IPS DF 4.7 (cell line): ENCODE measurements around the gene CARMIL3.

ENCODE experiments used
- DNase-seq: peaks from one replicate; pipeline ENCODE4 v3.0.0-alpha.2; 2013; ENCODE audit warnings: low spot score; ENCODE audit errors: extremely low read depth

The CARMIL3 gene

DNA sequence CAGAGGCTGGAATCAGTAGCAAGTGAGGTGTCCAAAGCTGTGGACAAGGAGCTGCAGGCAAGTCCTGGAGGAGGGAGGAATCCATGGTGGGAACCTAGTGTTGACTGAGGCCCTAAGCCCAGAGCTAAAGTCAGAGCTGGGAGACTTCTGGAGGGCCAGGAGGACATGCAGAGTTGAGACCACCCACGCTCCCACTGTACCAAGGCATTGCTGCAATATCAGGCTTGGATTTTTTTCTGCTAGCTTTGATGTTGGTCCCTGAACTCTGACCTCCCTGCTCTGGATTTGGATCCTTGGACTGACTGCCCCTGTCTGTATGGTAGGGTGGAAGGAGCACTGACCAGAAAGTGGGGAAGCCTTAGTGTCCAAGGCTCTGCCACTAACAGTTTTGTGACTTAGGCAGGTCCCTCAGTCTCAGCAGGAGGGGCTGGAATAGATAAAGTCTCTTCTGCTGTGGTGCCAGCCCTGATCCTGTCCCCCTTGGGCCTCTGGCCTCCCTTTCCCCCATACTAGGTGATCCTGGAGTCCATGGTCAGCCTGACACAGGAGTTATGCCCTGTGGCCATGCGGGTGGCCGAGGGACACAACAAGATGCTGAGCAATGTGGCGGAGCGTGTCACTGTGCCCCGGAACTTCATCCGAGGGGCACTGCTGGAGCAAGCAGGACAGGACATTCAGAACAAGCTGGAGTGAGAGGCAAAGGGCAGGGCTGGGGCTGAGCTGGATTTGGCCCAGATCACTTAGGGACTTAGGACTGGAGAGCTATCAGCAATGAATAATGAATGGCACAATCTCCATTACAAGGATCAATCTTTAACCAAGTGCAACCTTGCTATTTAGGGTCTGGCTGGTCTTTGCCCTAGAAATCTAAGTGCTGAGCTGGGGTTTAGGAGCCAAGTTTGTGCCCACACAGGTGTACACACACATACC, 9.4 kb downstream of the CARMIL3 start:
- no peak for DNase-seq

DNA sequence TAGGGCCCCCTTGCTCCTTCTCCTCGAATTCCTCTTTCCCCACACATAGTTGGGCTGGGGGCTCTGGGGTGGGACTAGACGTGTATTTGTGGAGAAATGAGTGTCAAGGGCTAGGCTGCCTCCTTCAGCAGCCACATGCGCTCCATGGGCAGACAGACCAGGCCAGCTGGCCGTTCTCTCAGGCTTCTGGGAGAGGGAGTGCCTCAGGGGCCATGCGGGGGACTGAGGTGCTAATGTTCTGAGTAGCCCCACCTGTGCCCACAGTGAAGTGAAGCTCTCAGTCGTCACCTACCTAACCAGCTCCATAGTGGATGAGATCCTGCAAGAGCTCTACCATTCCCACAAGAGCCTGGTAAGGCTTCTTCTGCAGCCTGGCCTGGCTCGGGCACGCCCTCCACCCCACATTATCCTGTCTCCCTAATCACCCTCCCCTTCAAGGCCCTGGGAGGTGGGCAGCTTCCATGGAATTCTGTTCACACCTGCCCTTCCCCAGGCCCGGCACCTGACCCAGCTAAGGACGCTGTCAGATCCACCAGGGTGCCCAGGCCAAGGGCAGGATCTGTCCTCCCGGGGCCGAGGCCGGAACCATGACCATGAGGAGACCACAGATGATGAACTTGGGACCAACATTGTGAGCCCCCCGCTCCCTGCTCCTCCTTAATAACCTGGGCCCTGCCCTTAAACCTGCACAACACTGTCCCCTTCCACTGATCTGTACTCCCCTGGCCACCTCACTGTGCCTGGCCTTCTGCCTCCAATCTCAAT, 10.6 kb downstream of the CARMIL3 start:
- DNase-seq: no peak

DNA sequence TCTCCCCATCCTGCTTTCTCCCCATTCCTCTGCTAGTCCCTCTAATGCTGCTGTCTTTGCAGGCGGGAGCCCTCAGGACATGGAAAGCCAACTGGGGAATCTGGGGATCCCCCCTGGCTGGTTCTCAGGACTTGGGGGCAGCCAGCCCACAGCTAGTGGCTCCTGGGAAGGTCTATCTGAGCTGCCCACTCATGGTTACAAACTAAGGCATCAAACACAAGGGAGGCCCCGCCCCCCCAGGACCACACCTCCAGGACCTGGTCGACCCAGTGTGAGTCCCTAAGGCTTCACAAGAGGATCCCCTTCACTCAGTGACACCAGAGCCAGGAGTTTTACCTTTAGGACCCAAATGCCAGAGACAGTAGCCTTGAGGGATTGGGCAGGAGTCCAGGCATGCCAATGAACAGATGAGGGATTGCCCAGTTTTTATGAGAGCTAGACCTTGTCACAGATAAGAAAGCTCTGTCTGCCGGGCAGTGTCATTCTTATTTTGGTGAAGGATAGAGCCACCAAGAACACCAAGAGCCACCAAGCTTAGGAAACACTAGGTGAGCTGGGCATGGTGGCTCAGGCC, 11.5 kb downstream of the CARMIL3 start:
- DNase-seq: no peak

DNA sequence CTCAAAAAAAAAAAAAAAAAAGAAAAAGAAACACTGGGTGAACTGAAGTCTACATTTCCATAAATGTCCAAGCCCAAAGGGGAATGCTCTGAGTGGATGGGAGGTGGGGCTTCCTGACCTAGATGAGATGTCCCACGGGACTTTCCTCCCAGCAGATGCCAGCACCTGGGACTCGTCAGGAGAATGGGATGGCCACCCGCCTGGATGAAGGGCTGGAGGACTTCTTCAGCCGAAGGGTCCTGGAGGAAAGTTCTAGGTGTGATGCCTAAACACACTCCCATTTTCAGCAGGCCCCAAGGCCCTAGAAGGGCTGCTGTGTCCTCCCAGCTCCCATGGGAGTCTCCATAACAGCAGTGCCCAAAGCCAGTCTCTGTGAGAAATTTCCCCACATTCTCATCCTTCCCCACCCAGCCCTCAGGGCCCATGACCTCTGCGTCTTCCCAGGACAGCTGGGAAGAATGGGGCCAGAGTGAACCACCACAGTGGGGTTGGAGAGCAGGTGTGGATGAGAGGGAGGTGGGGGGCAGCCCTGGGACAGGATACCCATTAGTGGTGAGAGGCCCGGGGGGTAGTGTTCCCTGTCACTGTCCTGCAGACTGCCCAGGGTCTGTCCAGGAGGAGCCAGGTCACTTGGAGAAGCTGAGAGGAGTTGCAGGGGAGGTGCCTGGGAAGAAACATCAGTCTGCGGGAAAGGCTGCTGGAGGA, 12.4 kb downstream of the CARMIL3 start:
- DNase-seq: no peak

DNA sequence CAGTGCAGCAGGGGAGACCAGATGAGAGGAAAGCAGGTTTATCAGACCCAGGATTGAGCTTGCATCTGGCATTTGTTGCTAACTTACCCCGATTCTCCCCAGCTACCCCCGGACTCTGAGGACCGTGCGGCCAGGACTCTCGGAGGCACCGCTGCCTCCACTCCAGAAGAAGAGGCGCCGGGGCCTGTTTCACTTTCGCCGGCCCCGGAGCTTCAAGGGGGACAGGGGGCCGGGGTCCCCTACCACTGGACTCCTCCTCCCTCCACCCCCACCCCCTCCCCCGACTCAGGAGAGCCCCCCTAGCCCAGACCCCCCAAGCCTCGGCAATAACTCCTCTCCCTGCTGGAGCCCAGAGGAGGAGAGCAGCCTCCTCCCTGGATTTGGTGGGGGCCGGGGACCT, 13.0 kb downstream of the CARMIL3 start:
- DNase-seq: no peak

DNA sequence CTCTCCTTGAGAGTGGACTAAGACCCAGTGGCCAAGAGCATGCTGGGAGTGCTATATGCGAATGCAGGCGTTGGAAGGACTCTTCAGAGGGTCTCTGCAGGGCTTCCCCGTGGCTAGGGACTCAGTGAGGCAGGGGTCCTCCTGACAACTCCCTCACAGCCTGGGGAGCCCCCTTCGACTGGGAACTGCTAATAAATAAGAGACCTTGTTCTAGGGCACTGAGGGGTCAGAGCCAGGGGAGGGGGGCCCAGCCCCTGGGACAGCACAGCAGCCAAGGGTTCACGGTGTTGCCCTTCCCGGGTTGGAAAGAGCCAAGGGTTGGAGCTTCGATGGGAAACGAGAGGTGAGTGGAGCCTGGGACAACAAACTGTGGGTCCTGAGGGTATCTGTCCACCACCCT, 13.6 kb downstream of the CARMIL3 start:
- no peak for DNase-seq

DNA sequence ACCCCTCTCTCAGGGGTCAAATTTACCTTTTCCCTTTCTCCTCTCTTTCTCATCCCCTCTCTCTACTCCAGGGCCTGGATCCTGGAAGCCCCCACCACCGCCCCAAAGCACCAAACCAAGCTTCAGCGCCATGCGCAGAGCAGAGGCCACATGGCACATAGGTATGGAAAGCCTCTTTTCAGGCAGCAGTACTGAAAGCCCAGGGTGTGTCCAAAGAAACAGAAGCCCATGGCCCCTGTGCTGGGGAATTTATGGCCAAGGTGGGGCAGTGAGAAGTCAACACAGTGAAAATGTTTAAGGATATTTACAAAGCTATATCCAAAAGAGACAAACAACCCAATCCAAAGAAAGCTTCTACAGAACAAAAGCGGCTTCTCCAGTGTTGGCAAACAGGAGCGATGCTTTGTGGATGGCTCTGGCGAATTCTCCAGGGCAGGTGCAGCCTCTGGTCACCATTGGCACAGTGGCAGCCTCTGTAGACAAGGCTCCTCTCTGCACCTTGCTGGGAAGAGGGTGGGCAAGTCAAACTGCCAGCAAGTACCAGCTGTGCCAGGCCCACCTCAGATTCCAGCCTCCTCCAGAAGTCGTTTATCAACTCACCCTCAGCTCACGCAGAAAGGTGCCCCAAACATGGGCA, 14.8 kb downstream of the CARMIL3 start:
- no peak for DNase-seq

DNA sequence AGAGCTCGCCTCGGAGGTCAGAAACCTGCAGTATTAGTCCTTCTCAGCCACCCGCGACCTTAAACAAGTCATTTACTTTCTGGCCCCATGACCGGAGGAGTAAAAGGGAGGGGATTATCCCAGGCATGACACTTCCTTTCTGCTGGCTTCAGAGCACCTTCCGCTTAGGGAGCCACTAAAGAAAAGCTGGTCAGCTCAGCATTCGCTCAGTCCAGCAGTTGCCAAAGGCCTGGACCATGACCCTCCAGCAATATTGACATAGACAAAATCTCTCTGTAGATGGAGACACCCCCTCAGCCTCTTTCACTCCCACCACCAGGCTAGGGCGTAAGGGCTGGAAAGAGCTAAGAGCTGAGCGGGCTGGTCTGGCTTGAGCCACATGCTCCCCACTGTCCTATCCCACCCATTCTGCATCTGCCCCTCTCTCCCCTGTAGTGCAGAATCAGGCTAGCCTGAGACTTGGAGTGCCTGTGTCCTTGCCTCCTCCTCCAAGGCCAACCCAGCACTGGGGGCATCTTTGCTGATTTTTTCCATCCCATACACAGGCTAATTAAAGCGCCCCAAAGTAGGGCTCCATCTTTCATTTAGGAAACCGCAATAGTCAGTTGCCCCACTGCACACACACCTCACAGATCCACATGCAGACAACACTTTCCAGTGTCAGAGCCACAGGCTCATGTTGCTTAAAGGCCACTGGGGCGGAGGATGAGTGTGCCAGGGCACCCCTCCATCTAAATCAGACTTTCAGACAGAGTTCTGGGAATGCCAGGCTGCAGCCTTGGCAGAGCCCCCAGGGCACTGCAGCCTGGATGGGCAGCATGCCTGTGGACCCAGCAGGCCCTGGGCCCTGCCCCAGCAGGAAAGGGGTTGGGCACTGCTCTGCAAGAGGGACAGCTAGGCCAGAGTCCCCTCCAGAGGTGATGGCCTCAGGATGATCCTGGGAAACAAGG, 15.6 kb downstream of the CARMIL3 start:
- DNase-seq: no peak

DNA sequence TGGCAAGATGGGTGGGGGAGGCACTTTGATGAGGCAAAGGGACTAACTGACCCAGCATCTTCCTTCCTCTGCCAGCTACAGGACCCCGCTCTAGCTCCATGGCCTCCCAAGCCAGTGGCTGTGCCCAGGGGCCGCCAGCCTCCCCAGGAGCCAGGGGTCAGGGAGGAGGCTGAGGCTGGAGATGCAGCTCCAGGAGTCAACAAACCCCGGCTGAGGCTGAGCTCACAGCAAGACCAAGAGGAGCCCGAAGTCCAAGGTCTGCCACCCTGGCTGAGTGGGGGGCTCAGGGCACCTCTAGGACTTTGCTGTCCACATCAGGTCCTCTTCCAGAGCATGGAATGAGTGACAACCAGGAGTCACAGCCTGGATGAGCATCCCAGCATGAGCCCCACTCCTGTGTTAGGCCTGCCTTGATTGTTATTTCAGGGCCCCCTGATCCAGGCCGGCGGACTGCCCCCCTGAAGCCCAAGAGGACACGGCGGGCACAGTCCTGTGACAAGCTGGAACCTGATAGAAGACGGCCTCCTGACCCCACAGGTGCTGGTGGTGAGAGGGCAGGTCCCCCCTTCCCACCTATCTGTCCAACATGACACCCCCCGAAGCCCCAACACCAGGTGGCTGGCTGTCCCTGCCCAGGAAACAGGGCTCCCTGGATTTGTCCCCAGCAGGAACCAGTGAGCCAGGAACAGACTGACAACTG, 17.1 kb downstream of the CARMIL3 start:
- DNase-seq: no peak

DNA sequence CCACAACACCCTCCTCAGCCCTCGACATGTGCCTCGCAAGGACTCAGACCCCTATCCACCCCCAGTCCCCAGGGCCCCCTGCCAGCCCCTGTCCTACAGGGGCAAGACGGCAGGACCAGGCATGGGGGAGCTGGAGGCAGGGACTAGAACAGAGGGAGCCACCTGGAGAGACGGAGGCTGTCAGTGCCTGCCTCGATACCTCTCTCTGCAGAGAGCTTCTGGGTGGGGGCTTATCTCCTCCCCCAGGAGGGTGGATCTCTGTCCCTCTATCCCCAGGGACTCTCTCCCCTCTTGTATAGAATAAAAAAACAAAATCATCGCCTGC, 17.6 kb downstream of the CARMIL3 start:
- DNase-seq: no peak

DNA sequence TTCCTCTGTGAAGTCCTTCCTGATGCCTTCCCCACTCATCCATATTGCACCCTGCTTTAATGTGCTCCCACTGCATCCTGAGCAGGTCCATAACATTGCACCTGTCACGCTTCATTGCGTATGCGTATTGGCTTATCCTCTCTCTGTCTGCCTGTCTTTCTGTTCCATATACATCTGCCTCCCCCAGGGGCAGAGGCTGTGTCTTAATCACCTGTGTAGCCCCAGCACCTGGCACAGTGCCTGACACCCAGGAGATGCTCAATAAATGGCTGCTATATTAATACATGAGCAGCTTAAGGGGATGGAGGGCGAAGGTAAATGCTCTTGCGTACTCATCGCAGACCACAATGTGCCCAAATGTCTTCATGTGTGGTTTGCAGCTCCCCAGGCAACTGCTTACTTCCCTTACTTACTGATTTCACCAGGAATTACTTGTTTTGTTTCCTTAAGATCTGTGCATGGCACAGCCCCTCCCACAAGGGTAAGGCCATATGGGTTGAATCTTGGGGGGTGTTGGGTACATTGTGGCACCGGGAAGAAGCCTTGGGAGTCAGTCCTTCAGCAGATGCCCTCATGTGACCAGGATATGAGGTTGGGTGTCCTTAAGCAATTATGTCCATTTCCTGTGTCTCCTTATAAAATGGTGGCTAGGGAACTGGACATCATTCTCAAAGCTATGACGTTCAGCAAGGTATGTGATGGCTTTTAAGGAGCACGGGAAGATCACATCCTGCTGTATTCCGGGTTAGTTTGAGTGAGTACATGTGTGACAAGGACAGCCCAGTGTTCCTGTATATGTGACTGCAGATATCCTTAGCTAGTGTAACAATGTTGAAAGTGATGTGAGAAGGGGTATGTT, 18.7 kb downstream of the CARMIL3 start:
- DNase-seq: no peak

DNA sequence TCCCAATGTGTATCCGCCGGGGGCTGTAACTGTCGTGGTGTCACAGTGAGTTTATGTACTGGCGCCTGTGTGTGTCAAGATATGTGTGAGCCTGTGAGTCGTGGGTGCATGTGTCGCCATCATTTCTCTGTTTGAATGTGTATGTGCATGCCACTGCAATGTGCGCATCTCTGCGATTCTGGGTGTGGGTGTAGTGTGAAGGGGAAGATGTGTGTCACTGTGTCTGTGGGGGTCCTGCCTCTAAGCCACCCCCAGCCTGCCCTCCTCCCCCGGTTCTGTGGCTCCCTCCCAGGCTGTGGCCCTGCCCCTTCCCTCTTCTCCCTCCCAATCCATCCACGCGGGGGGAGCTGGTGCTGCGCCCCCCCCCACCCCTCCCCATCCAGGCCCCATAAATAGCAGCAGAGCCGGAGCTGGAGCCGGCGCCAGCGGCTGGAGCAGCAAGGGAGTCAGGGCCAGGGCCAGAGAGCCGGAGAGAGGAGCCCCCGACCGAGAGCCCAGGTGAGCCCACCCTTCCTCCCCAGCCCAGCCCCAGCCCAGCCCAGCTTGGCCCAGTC, 19.4 kb downstream of the CARMIL3 start, which contains the start of gene CPNE6:
Gene CPNE6 (plus strand): TSS at position 419 of the 554 bp plus-strand sequence. CDS start 1,375 bp downstream, outside the sequence.
- no peak for DNase-seq

DNA sequence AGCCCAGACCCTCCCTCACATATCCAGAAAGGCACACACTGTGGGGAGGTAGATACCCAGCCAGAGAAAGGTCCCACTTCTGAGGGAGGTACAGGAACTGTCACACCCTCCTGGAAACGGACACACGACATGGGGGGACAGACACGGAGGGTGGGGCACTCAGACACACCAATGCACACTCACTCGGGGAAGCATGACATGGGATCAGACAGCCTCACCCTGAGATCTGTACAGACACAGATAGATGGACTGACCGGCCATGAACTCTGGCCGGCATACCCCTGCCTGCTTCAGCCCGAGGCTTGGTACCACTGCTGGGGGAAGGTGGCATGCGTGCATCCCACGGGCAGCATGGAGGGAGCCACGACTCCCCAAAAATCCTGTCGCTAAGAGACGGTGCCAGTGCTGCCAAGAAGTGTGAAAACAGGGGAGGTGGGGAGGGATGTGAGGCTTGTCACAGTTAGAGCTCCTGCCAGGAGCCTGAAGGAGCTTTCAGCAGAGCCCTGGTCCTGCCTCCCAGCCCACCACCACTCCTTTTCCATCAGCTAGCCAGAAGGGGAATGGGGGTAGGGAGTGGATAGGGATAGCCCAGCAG, 20.1 kb downstream of the CARMIL3 start:
- DNase-seq: no peak

DNA sequence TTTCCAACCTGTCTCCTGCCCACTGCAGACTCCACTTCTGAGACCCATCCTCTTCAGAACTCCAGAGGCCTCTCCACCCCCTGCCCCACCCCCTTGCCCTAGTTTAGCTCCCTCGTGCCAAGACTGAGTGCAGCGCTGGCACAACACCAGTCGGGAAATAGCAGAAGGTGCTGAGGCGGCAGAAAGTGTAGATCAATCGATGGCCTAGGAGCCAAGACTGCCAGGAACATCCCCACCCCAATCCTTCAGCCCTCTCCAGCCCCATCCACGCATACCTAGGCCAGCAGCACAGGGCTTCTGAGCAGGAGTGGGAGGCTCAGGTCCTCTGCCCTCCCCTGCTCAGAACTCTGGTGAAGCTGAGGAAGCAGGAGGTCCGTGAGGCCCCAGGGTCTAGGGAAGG, 20.6 kb downstream of the CARMIL3 start:
- DNase-seq: no peak

DNA sequence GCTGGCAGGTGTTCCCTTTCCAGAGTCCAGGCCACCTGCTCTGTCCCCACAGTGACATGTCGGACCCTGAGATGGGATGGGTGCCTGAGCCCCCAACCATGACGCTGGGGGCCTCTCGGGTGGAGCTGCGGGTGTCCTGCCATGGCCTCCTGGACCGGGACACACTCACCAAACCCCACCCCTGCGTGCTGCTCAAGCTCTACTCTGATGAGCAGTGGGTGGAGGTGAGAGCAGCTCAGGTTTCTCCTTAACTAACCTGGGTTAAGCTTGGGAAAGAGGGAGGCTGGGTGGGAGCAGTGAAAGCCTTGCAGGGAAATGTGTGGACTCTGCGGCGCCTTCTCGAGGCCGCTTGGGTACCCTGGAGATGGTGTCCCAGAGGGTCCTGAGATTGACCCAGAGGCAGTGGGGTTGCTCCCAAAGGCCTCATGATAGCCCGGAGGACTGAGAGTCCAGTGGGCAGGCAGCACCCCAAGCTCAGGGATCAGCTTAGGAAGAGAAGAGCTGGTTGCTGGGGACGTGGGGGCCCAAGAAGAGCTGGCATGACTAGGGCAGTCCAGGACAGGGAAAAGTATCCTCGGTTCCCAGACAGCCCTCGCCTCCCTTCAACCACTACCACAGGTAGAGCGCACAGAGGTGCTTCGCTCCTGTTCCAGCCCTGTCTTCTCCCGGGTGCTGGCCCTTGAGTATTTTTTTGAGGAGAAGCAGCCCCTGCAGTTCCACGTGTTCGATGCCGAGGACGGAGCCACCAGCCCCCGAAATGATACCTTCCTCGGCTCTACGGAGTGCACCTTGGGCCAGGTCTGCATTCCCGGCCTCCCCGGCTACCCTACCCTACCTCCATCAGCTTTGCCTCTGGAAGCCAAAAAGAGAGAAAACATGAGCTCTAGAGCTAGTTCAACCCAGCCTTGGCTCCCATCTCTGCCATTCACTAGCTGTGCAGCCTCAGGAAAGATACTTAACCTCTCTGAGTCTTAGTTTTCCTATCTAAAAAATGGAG, 21.4 kb downstream of the CARMIL3 start:
- no peak for DNase-seq
